ENCODE results near the gene NSD1. TPM values are rescaled to one million over a fixed set of nuclear protein-coding genes. Genes with fewer than 3 reads are reported as not detected.

Gene NSD1
- total and polyA plus RNA-seq, 9 of the 15 experiments (the other 6 are each of a cell fraction or from before 2014, with no cell fraction given) = 3.8 to 51.0 (median 24.7) TPM

DNA sequence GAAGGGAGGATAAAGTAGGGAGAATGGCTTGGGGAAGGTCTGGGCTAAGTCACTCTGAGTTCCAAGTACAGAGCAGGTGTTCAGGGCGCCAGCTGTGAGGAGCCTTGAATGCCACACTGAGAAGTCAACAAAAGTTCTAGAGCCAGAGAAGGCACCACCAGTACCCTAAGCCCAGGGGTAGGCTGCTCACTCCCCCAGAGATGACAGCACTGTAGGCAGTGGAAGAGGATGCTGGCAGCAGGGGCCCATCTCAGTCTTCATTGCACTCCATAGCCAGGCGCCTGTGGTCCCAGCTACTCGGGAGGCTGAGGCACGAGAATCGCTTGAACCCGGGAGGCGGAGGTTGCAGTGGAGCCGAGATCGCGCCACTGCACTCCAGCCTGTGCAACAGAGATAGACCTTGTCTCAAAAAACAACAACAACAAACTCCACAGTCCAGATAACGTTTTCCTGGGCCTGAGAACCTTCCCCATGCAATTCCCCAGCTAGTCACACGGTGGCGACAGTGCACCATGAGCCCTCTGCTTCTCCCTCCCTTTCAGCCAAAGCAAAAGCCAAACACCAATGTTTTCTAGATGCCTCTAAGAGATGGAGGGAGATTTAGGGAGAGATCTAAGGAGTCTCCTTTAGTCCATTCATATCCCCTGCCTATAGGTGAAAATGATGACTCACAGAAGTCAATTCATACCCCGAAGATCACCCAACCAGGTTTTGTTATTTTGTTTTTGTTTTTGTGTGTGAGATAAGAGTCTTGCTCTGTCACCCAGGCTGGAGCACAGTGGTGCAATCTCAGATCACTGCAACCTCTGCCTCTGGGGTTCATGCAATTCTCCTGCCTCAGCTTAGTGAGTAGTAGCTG lies 19.8 kb upstream of the NSD1 start (continued):
- TF ChIP-seq PPARD (CRISPR knock-in tag; IDR thresholded peaks at IDR 0.05) (no peak), ZKSCAN3 (CRISPR knock-in tag; IDR thresholded peaks at IDR 0.05) (no peak), ZSCAN29 (IDR thresholded peaks at IDR 0.05) (no peak), JUND (IDR thresholded peaks at IDR 0.05; ENCODE audit: borderline replicate concordance, low read depth, low read length) (0 out of 2 replicates have a peak, but pooled peaks have one; percentile 34), JUND (tag; IDR thresholded peaks at IDR 0.05; ENCODE audit: borderline replicate concordance, low read depth, low read length) (peak; percentile 36; the same call in 1 of the 3 replicates), ZNF124 (CRISPR knock-in tag; IDR thresholded peaks at IDR 0.05) (no peak), NELFE (IDR thresholded peaks at IDR 0.05; ENCODE audit: insufficient read depth, insufficient read length) (no peak), ZNF143 (CRISPR knock-in tag; IDR thresholded peaks at IDR 0.05) (no peak), NFATC3 (IDR thresholded peaks at IDR 0.05) (no peak), HSF4 (CRISPR knock-in tag; IDR thresholded peaks at IDR 0.05; ENCODE audit: borderline replicate concordance) (no peak), ESRRA (IDR thresholded peaks at IDR 0.05; ENCODE audit: borderline replicate concordance, low read depth) (0 out of 2 replicates have a peak, but pooled peaks have one; percentile 19), WHSC1 (IDR thresholded peaks at IDR 0.05; ENCODE audit: low read length) (no peak), ZKSCAN8 (CRISPR knock-in tag; IDR thresholded peaks at IDR 0.05) (no peak), FOXP1 (CRISPR knock-in tag; IDR thresholded peaks at IDR 0.05) (peak; percentile 89), ZC3H4 (CRISPR knock-in tag; IDR thresholded peaks at IDR 0.05; ENCODE audit: borderline replicate concordance) (no peak)
- TF ChIP-seq, protein P1, sequence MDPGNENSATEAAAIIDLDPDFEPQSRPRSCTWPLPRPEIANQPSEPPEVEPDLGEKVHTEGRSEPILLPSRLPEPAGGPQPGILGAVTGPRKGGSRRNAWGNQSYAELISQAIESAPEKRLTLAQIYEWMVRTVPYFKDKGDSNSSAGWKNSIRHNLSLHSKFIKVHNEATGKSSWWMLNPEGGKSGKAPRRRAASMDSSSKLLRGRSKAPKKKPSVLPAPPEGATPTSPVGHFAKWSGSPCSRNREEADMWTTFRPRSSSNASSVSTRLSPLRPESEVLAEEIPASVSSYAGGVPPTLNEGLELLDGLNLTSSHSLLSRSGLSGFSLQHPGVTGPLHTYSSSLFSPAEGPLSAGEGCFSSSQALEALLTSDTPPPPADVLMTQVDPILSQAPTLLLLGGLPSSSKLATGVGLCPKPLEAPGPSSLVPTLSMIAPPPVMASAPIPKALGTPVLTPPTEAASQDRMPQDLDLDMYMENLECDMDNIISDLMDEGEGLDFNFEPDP (CRISPR knock-in tag; IDR thresholded peaks at IDR 0.05) = no peak
- TF ChIP-seq, protein P2, sequence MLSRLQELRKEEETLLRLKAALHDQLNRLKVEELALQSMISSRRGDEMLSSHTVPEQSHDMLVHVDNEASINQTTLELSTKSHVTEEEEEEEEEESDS (CRISPR knock-in tag; IDR thresholded peaks at IDR 0.05) = no peak
- TF ChIP-seq, protein P3, sequence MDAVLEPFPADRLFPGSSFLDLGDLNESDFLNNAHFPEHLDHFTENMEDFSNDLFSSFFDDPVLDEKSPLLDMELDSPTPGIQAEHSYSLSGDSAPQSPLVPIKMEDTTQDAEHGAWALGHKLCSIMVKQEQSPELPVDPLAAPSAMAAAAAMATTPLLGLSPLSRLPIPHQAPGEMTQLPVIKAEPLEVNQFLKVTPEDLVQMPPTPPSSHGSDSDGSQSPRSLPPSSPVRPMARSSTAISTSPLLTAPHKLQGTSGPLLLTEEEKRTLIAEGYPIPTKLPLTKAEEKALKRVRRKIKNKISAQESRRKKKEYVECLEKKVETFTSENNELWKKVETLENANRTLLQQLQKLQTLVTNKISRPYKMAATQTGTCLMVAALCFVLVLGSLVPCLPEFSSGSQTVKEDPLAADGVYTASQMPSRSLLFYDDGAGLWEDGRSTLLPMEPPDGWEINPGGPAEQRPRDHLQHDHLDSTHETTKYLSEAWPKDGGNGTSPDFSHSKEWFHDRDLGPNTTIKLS (IDR thresholded peaks at IDR 0.05; ENCODE audit: borderline replicate concordance, low read depth) = no peak; the same call in 1 of the 2 replicates
- TF ChIP-seq, protein P4, sequence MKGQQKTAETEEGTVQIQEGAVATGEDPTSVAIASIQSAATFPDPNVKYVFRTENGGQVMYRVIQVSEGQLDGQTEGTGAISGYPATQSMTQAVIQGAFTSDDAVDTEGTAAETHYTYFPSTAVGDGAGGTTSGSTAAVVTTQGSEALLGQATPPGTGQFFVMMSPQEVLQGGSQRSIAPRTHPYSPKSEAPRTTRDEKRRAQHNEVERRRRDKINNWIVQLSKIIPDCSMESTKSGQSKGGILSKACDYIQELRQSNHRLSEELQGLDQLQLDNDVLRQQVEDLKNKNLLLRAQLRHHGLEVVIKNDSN (CRISPR knock-in tag; IDR thresholded peaks at IDR 0.05) = no peak; the same call in 1 of the 2 replicates
- TF ChIP-seq, protein P5, sequence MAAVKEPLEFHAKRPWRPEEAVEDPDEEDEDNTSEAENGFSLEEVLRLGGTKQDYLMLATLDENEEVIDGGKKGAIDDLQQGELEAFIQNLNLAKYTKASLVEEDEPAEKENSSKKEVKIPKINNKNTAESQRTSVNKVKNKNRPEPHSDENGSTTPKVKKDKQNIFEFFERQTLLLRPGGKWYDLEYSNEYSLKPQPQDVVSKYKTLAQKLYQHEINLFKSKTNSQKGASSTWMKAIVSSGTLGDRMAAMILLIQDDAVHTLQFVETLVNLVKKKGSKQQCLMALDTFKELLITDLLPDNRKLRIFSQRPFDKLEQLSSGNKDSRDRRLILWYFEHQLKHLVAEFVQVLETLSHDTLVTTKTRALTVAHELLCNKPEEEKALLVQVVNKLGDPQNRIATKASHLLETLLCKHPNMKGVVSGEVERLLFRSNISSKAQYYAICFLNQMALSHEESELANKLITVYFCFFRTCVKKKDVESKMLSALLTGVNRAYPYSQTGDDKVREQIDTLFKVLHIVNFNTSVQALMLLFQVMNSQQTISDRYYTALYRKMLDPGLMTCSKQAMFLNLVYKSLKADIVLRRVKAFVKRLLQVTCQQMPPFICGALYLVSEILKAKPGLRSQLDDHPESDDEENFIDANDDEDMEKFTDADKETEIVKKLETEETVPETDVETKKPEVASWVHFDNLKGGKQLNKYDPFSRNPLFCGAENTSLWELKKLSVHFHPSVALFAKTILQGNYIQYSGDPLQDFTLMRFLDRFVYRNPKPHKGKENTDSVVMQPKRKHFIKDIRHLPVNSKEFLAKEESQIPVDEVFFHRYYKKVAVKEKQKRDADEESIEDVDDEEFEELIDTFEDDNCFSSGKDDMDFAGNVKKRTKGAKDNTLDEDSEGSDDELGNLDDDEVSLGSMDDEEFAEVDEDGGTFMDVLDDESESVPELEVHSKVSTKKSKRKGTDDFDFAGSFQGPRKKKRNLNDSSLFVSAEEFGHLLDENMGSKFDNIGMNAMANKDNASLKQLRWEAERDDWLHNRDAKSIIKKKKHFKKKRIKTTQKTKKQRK (IDR thresholded peaks at IDR 0.05; ENCODE audit: borderline replicate concordance, low read depth, low read length) = no peak

Data from K562 (cell line).